Neural progenitor cell (in vitro differentiated cells): ENCODE measurements around the gene TSPEAR.

ENCODE experiments used
- CTCF ChIP-seq: fragments of 200-600 bp; sonication (generic); IDR thresholded peaks from 2 replicates; pipeline ENCODE4 v1.5.1; 2017; ENCODE audit warnings: antibody characterized with exemption, mild to moderate bottlenecking
- EZH2phosphoT487 ChIP-seq: fragments of 200-600 bp; sonication (generic); IDR thresholded peaks from 2 replicates; pipeline ENCODE4 v1.6.1; 2017; ENCODE audit warnings: antibody characterized with exemption

DNA sequence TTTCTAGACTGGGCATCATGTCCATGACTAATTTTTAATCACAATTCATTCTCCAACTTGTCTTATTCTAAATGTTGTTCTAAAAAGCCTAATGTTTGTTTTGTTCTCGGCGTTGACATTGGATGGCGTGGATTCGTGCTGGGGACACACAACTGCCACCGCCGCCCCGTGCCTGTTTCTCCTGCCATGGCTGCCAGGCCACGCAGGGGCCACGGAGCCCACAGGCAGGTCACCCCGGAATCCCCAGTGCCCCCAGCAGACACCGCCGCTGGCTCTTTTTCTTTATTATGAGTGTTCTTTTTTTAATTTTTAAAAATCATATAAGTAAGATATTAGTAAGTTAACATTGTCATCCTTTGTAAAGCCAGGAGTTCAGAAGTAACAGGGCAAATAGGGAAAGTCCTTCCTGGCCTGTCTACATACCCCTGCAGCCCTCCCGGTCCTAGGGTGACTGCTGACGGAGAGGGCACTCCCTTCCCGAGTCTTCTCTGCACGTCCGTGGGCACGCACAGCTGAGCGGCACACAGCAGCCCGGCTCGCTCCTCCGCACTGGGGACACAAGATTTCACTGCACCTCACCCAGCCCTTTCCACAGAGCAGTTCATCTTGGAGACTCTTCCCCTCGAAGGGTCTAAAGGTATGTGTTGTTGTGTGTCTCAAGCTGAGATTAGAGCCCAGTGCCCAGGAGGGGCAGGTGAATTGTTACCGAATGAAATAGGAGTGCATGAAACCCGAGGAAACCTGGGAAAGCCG, 203.5 kb downstream of the TSPEAR start:
- no peak for TF ChIP-seq CTCF
- TF ChIP-seq EZH2phosphoT487 = no peak
